Suprapubic skin (tissue), 4 donors: Measurements from ENCODE around the gene DGCR8. TPM values are rescaled to one million over a fixed set of nuclear protein-coding genes. Genes with fewer than 3 reads are reported as not detected.

Experiments
- DNase-seq, 2 donors: peaks; one replicate each; pipeline ENCODE4 v3.0.0-alpha.2; 2019; ENCODE audit warnings: low spot score in 2 of 2
- H3K27ac ChIP-seq: fragments of 200-600 bp; sonication (generic); one replicate; pipeline ENCODE4 v1.5.1; 2019
- H3K27me3 ChIP-seq: fragments of 200-600 bp; sonication (generic); one replicate; pipeline ENCODE4 v1.5.1; 2019
- H3K36me3 ChIP-seq: fragments of 200-600 bp; sonication (generic); one replicate; pipeline ENCODE4 v1.5.1; 2019
- H3K4me1 ChIP-seq: fragments of 200-600 bp; sonication (generic); one replicate; pipeline ENCODE4 v1.5.1; 2019
- H3K4me3 ChIP-seq: fragments of 200-600 bp; sonication (generic); one replicate; pipeline ENCODE4 v1.5.1; 2019; ENCODE audit warnings: mild to moderate bottlenecking
- H3K9me3 ChIP-seq: fragments of 200-600 bp; sonication (generic); one replicate; pipeline ENCODE4 v1.5.1; 2019
- EP300 ChIP-seq: sonication (generic); formaldehyde crosslinking; IDR thresholded peaks from one replicate; pipeline ENCODE4 v1.6.1; 2017; ENCODE audit warnings: antibody characterized with exemption
- POLR2A ChIP-seq, 2 donors: fragments of 450-650 bp; IDR thresholded peaks; one replicate each; pipeline ENCODE4 v1.6.1; 2017; ENCODE audit warnings: antibody characterized with exemption in 2 of 2, mild to moderate bottlenecking in 2 of 2, moderate library complexity in 2 of 2
- POLR2AphosphoS5 ChIP-seq, 3 donors: sonication (generic); formaldehyde crosslinking; IDR thresholded peaks; one replicate each; pipeline ENCODE4 v1.6.1; 2017; ENCODE audit warnings: antibody characterized with exemption in 3 of 3
- WGBS: methylation state at CpG from one replicate; pipeline ENCODE4 v1.1.5; 2018; 5-methylcytosine and 5-hydroxymethylcytosine counted together
- total RNA-seq, 4 donors: library from RNA; depleted of rRNA; stranded (reverse); fragments of >200 nt; gene quantifications; one replicate each; pipeline ENCODE4 v1.1.0, GENCODE V29; 2016
- TF ChIP-seq, protein P1 (sequence below), 2 donors: fragments of 200-600 bp in 1 of 2; fragments of 450-650 bp in 1 of 2; sonication (generic) in 1 of 2; IDR thresholded peaks; one replicate each; pipeline ENCODE4 v1.5.1; 2016 to 2019; ENCODE audit warnings: antibody characterized with exemption in 2 of 2, mild to moderate bottlenecking in 1 of 2, moderate library complexity in 1 of 2

DGCR8 gene
- total RNA-seq, 4 donors from 2014 or later: 22.4 to 69.1 (median 38.0) TPM

DNA sequence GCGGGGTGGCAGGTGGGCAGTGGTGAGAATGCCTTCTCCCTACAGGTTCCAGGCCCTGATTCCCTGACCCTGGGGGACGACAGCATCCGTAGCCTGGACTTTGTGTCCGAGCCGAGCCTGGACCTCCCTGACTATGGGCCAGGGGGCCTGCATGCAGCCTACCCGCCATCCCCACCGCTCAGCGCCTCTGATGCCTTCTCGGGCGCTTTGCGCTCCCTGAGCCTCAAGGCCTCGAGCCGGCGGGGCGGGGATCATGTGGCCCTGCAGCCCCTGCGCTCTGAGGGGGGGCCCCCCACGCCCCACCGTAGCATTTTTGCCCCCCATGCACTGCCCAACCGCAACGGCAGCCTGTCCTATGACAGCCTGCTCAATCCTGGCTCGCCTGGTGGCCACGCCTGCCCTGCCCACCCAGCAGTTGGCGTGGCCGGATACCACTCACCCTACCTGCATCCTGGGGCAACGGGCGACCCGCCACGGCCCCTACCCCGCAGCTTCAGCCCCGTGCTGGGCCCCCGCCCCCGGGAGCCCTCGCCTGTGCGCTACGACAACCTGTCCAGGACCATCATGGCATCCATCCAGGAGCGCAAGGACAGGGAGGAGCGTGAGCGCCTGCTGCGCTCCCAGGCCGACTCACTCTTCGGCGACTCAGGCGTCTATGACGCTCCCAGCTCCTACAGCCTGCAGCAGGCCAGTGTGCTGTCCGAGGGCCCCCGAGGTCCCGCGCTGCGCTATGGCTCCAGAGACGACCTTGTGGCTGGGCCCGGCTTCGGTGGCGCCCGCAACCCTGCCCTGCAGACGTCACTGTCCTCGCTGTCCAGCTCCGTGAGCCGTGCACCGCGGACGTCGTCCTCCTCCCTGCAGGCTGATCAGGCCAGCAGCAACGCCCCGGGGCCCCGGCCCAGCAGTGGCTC is 62.9 kb downstream of the DGCR8 start:
- DNase-seq: no peak
- H3K4me3 ChIP-seq: no peak overlapping the region
- no peaks in the 10 kb centered on the region for H3K27me3 ChIP-seq
- H3K9me3 ChIP-seq: no peaks in the 10 kb centered on the region
- peaks cover 4% of the 10 kb centered on the region for H3K4me1 ChIP-seq
- 89% methylated on average over 24 of the region's 65 CpGs for WGBS
- TF ChIP-seq POLR2A (IDR thresholded peaks at IDR 0.05) (no peak), EP300 (no peak), POLR2AphosphoS5 (IDR thresholded peaks at IDR 0.05) (no peak)
- TF ChIP-seq, protein P1, sequence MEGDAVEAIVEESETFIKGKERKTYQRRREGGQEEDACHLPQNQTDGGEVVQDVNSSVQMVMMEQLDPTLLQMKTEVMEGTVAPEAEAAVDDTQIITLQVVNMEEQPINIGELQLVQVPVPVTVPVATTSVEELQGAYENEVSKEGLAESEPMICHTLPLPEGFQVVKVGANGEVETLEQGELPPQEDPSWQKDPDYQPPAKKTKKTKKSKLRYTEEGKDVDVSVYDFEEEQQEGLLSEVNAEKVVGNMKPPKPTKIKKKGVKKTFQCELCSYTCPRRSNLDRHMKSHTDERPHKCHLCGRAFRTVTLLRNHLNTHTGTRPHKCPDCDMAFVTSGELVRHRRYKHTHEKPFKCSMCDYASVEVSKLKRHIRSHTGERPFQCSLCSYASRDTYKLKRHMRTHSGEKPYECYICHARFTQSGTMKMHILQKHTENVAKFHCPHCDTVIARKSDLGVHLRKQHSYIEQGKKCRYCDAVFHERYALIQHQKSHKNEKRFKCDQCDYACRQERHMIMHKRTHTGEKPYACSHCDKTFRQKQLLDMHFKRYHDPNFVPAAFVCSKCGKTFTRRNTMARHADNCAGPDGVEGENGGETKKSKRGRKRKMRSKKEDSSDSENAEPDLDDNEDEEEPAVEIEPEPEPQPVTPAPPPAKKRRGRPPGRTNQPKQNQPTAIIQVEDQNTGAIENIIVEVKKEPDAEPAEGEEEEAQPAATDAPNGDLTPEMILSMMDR (IDR thresholded peaks at IDR 0.05): no peak
- H3K27ac ChIP-seq: no peak overlapping the region
- peaks cover 79% of the 10 kb centered on the region for H3K36me3 ChIP-seq

DNA sequence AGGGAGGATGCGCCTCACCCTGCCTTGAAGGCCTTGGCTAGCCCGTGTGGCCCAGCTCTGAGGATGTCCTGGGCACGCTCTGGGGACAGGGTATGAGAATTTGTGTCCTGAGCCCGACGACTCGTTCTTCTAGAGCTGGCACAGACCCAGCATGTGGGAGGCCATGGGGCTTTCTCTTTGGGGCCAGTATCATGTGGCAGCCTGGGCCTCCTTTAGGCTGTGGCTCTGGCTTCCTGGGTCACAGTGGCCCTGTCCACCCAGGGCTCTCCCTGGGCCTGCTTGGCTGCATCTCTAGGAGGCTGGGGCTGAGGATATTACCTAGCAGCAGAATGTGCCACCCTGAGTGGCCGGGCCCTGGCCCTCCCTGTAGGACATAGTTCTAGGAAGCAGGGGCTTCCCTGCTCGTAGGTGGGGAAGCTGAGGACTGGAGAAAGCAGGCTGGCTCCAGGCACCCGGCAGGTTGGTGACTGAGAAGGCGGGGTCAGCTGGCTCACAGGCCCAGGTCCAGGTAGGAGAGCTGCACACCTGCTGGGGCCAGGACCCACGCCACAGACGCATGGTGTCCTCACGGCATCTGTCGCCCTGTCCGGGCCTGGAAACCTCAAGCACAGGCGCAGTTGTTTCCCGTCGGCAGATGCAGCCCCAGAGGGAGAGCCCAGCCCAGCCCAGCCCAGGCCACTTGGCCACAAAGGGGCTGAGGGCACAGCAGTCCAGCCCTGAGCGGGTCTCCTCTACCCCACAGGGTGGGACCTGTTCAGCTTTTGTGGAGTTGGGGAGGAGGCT is 64.0 kb downstream of the DGCR8 start:
- TF ChIP-seq EP300: no peak
- TF ChIP-seq POLR2A (IDR thresholded peaks at IDR 0.05): no peak
- Histone ChIP-seq H3K4me1 (no peaks in the 10 kb centered on the region), H3K27me3 (no peaks in the 10 kb centered on the region), H3K4me3 (no peak overlapping the region), H3K36me3 (peaks cover 78% of the 10 kb centered on the region), H3K27ac (no peak overlapping the region), H3K9me3 (no peaks in the 10 kb centered on the region)
- WGBS: 90% methylated on average over 12 of the region's 19 CpGs
- DNase-seq: no peak

DNA sequence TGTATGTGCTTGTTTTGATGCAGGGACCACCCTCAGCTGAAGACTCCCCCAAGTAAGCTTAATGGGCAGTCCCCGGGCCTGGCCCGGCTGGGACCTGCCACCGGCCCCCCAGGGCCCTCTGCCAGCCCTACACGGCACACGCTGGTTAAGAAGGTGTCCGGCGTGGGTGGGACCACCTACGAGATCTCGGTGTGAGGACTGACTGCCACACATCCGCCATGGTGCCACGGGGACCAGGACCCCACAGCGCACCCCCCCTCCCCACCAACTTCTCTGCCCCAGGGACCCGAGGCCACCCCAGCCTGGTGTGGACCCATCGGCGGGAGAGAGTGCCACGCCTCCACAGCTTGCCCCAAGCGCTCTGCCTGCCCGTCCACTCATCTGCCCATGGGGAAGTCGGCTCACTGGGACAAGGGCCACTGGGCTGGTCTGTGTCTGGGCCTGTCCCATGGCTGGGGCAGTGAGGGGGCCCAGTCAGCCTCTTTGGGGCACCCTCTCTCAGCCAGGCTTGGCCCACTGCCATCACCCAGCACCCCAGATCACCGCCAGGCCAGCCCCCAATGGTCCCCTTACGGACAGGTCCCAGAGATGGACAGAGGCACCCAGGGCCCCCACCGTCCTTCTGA is 65.3 kb downstream of the DGCR8 start:
- 89% methylated on average over 19 of the region's 22 CpGs for WGBS
- Histone ChIP-seq H3K4me3 (no peak overlapping the region), H3K27ac (no peak overlapping the region), H3K27me3 (no peaks in the 10 kb centered on the region), H3K9me3 (no peaks in the 10 kb centered on the region), H3K36me3 (peaks cover 67% of the 10 kb centered on the region), H3K4me1 (no peaks in the 10 kb centered on the region)
- no peak for TF ChIP-seq EP300
- TF ChIP-seq POLR2AphosphoS5 (IDR thresholded peaks at IDR 0.05): no peak
- TF ChIP-seq POLR2A (IDR thresholded peaks at IDR 0.05): no peak
- TF ChIP-seq, protein P1 (IDR thresholded peaks at IDR 0.05): no peak
- no peak for DNase-seq

DNA sequence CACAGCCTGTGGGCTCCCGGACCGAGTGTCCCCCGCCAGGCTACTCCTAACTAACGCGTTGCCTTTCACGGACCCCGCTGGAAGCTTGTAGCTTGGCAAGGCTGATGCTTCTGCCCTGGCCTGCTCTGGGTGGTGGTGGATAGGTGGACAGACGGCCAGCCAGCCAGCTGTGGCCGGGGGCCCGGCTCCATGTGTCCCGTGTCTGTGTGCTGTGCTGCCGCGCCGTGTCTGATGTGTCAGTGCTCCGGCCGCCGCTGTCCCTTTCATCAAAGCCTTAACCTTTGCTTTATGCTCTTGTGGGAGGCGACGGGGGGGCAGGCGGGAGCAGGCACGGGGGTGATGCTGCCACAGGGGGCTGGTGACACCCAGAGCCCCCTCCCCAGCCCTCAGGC is 65.8 kb downstream of the DGCR8 start:
- TF ChIP-seq EP300 (no peak), POLR2A (IDR thresholded peaks at IDR 0.05) (no peak), POLR2AphosphoS5 (IDR thresholded peaks at IDR 0.05) (no peak)
- TF ChIP-seq, protein P1 (IDR thresholded peaks at IDR 0.05): no peak
- H3K27me3 ChIP-seq: no peaks in the 10 kb centered on the region
- H3K36me3 ChIP-seq: peaks cover 62% of the 10 kb centered on the region
- no peak for DNase-seq
- no peak overlapping the region for H3K27ac ChIP-seq
- H3K4me1 ChIP-seq: no peaks in the 10 kb centered on the region
- H3K4me3 ChIP-seq: no peak overlapping the region
- 93% methylated on average over 7 of the region's 21 CpGs for WGBS
- no peaks in the 10 kb centered on the region for H3K9me3 ChIP-seq

DNA sequence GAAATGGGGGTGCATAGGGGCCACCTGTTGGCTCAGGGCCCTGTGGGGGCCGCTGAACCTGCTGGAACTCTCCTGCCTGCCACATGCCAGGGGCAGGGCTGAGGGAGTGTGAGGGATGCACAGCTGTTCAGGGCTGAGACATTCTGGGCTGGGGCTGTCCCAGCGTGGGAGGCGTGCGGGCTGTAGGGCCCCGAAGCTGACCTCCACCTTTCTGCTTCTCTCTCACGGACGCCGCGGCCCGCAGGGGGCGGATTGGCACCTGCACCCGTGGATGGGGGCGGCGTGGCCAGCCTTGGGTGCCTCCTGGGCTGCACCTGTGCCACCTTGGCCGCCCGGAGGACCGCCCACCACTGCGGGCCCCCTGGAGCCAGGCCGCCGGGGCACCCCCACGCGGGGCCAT is 66.7 kb downstream of the DGCR8 start:
- Histone ChIP-seq H3K27me3 (no peaks in the 10 kb centered on the region), H3K4me1 (no peaks in the 10 kb centered on the region), H3K27ac (no peak overlapping the region), H3K9me3 (no peaks in the 10 kb centered on the region), H3K4me3 (no peak overlapping the region), H3K36me3 (peaks cover 54% of the 10 kb centered on the region)
- TF ChIP-seq EP300 (no peak), POLR2A (IDR thresholded peaks at IDR 0.05) (no peak), POLR2AphosphoS5 (IDR thresholded peaks at IDR 0.05) (no peak)
- TF ChIP-seq, protein P1 (IDR thresholded peaks at IDR 0.05): no peak
- WGBS: 78% methylated on average over 5 of the region's 22 CpGs
- no peak for DNase-seq
